Hindlimb muscle (tissue), 1 donor: ENCODE measurements around the gene LRRC4B. TPM values are rescaled to one million over a fixed set of nuclear protein-coding genes. Genes with fewer than 3 reads are reported as not detected.
A peak's percentile ranks its signal among the peaks of the same experiment; 100 is the strongest.
"Not testable (repeated sequence)": the region's sequence is repeated elsewhere in the genome, so short reads cannot be mapped to it uniquely, and the experiment has no call there.

Experiments
- DNase-seq: peaks from one replicate; pipeline ENCODE4 v3.0.0-alpha.2; 2013
- polyA plus RNA-seq: library from polyadenylated mRNA; unstranded; fragments of 120-200 nt; gene quantifications from one replicate; pipeline ENCODE4 v1.2.1, GENCODE V29; 2013; ENCODE audit not compliant: insufficient read length

LRRC4B gene
- polyA plus RNA-seq, 1 donor, result 9.7 TPM

DNA sequence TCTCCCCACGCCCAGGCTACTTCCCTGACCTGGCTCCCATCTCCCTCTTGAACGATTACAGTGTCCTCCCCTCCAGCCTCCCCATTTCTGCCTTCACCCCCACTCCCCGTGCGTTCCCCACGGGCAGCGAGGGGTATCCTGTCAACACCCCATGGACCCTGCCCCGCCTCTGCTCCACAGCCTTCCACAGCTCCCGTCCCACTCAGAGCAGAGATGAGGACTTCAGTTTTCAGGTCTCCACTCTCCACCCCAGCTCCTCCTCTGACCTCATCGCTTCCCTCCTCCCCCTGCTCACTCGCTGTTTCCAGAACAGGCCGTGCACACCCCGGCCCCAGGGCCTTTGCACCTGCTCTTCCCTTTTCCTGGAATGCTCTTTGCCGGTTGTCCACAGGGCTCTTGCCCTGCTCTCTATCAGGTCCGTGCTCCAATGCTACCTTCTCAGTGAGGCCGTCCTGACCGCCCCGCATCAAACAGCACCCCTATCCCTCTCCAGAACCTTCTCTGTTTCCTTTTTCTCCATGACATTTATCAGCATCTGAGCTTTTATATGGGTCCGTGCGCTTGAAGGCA is 15.0 kb downstream of the LRRC4B start:
- no peak for DNase-seq

GRCh38 chr19:50552540-50552939 is 15.7 kb downstream of the LRRC4B start:
- DNase-seq, result no peak

- DNase-seq, result peak; percentile 56
These were observed 16.5 kb downstream of the LRRC4B start for GRCh38 chr19:50551715-50552187.

GRCh38 chr19:50551034-50551714 is 17.1 kb downstream of the LRRC4B start:
- no peak for DNase-seq

GRCh38 chr19:50550594-50550966 is 17.7 kb downstream of the LRRC4B start:
- DNase-seq, result no peak

GRCh38 chr19:50549927-50550593 is 18.2 kb downstream of the LRRC4B start:
- no peak for DNase-seq

- DNase-seq, result no peak
These were observed 18.9 kb downstream of the LRRC4B start for GRCh38 chr19:50549059-50549926.

DNA sequence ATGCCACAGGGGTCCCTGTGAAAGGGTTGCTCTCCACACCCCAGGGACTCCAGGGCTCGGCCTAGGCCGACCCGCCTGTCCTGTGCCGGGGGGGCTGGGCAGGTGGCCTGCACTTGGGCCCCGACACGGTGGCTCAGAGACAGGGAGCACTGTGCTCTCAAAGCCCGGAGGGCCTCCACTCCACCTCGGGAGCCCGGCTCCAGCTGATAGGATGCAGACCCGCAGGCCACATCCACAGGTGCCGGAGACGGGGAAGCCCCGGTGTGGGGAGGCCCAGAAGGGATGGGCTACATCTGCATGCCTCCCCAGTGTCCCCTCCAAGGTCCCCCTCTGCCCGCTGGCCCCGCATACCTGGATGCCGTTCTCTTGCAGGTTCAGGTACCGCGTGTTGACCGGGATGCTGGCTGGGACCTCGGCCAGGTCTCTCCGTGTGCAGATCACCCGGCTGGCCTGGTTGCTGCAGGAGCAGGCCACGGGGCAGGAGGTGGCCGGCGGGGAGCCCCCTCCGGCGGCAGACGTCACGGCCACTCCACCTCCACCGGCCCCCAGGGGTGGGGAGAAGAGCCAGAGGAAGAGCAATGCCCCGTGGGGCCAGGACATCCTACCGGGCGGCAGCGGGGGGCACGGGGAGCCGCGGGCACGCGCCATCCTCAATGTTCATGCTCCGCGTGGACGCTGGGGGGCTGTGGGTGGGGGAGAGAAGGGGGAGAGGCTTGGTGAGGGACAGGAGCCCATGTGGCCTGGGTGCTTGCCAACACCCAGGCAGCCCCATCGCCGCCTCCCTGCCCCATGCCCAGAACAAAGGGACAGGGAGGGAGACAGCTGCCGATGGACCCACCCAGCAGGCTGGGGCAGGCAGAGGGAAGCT is 19.8 kb downstream of the LRRC4B start:
- DNase-seq, result no peak

DNA sequence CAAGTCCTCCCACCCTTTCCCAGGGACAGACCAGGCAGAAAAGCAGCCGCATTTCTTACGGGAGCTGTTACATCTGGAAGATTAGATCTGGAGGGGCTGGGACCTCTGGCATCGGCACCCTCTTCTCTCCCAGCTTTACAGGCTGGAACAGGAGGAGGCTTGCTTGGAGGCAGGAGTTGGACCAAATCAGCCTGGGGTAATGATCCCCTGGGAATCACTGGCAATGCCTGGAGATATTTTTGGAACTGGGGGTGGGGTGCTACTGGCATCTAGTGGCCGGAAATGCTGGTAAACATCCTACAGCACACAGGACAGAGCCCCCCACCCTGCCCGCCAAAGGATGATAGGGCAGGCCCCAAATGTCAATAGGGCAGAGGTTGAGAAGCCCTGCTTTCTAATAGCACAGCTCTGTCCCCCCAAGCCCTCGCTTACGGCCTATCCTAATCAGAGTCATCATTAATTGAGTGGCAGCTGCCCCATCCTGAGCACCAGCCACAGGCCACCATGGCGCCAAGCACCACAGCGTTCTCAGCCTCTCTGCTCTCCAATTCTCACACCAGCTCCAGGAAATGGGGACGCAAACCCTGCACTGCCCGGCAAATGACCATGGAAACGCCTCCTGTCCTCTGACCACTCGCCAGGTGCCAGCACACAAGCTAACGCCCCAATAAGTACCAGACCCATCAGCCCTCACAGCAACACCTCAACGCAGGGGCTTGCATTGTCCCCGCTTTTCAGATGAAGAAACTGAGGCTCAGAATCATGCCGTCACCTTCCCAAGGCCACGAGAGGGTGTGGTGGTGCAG is 20.6 kb downstream of the LRRC4B start:
- no peak for DNase-seq

GRCh38 chr19:50546527-50547221 is 21.6 kb downstream of the LRRC4B start:
- no peak for DNase-seq

GRCh38 chr19:50542943-50543342 is 25.3 kb downstream of the LRRC4B start:
- no peak for DNase-seq

DNA sequence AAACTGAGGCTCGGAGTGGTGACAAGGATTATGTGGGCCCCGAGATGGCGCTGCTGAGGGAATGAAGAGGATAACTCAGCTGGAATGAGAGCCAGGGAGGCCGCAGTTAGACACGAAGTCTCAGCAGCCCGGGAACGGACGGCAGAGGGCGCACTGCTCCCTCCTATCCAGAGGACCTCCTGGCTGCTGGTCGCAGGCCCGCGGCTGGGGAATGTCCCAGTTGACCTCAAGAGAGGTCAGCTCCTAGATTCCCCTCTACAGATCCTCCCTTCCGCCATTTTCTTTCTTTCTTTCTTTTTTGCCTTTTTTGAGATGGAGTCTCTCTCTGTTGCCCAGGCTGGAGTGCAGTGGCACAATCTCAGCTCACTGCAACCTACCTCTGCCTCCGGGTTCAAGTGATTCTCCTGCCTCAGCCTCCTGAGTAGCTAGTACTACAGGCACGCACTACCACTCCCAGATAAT is 30.4 kb downstream of the LRRC4B start:
- DNase-seq, result peak; percentile 65

- no peak for DNase-seq
These were observed 30.9 kb downstream of the LRRC4B start for GRCh38 chr19:50537306-50537685.

DNA sequence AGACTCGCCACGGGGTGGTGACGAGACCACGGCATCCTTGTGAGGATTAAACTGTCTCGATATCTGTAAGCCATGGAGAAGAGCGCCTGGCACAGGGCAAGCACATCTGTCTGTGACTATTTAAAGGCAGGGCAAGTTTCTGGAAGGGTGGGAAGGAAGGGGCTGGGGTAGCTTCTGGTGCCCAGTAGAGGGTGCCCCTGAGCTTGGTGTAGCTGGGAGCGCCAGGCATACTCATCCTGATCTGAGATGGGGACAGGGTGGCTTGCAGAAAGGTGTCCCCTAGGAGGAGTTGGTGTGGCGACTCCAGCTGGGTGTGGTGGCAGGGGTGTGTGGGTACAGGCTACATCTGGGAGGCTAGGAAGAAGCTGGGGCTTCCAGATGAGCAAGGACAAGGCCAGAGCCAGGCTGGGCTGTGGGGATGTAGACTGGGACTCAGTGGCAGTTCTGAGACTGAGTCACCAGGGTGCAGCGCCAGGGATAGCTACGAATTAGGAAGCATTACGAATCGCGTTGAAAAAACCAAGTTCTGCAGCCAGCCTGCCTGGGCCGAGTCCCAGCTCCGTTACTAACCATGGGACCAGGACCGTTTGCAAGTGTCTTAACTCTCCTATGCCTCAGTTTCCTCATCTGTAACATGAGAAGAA is 31.5 kb downstream of the LRRC4B start:
- DNase-seq, result no peak

DNA sequence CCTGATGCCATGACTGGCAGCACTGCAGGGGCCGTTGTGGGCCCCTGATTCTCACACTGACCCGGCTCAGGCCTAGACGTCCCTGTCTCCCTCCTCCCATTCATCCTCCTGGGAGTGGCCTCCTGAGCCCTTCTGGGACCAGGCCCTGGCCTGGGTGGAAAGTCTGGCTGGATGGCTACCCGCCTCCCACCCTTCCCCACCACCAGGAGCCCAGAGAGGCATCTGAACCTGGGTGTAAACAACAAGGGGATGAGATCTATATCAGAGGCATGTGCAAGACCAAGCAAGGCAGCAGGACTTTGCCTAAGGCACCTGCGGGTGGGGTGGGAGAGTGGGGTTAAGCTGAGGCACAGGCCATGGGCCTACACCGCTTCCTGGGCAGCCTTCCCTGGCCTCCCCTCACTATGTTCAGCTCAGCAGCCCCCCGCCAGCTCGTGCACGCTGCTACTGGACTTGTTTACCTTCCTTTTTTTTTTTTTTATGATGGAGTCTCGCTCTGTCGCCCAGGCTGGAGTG is 32.5 kb downstream of the LRRC4B start:
- DNase-seq, result no peak

DNA sequence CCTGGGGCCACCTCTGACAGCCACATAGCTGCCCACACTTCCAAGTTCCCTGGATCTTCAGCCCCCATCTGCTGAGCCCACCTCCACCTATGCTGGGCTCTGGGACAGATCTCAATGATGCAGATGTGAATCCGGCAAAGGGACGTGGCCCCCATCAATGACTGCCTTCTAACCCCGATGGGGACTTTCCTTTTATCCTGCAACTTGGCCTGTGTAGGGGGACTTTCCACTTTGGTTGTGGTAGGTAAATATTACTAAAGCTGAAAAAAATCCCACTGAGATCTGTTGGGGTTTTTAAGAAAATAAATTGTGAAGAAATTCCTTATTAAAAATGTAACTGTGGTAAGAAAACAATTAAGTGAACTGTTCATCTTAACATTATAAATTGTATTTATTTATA is 33.8 kb downstream of the LRRC4B start:
- DNase-seq, result no peak

GRCh38 chr19:50532952-50533351 is 35.3 kb downstream of the LRRC4B start:
- no peak for DNase-seq

DNA sequence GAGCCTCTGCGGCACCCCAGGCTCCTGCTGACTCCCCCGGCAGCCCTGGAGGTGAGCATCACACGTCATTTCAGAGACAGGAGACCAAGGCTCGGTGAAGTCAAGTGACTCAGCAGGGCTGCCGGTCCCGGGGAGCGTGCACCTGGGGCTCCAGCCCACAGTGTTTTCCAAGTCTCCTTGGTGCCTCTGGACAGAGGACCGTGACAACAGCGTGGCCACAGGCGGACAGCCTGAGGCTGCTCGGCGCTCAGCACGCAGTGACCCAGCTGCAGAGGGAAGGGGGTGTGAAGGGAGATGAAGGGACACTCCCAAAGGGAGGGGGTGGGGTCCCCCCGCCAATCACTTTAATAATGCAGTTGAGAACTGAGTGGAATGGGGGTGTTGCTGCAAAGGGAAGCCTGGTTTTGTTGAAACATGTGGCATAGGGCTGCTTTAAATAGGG is 37.0 kb downstream of the LRRC4B start:
- no peak for DNase-seq

DNA sequence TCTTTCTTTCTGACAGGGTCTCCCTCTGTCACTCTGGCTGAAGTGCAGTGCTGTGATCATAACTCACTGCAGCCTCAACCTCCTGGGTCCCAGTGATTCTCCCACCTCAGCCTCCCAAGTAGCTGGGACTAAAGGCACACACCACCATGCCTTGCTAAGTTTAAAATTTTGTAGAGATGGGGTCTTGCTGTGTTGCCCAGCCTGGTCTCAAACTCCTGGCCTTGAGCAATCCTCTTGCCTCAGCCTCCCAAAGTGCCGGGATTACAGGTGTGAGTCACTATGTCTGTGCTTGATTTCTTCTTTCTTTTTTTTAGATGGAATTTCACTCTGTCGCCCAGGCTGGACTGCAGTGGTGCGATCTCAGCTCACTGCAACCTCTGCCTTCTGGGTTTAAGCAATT is 40.2 kb downstream of the LRRC4B start:
- not testable (repeated sequence) for DNase-seq

DNA sequence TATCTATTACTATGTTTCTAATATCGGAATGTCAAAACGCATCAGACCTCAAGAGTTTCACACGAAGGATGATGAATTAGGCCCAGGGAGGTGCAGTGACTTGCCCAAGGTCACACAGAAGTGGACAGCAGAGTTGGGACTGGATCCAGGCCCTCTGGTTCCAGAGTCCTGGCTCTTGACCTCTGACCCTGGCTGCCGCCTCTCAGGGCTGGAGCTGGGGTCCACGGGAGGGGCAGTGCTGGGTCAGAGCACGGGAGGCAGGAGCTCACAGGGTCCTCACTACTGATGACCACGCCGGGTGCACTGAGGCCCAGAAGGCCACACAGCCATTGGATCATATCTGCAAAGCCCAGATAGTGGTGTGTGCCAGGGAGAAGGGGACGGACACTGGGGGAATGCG is 45.4 kb downstream of the LRRC4B start:
- no peak for DNase-seq
